HEK293 (cell line): Measurements from ENCODE around the gene ALX1.

Experiments used
- CTCF ChIA-PET: fragments of 350-600 bp; formaldehyde crosslinking; extraction: SDS; loops from one replicate; lab custom pipeline; 2021; ENCODE audit warnings: antibody characterized with exemption; lab: Yijun Ruan, JAX
- POLR2A ChIA-PET: fragments of 300-600 bp; formaldehyde crosslinking; extraction: SDS; loops from one replicate; lab custom pipeline; 2020; ENCODE audit warnings: antibody characterized with exemption, inconsistent platforms; lab: Yijun Ruan, JAX
- H3K27ac ChIP-seq: fragments of 200-500 bp; sonication (Bioruptor generic); 2 replicates; pipeline ENCODE4 v1.5.1; 2014; ENCODE audit warnings: low read depth, low read length, control low read depth, inconsistent platforms; ENCODE audit errors: extremely low read depth
- H3K36me3 ChIP-seq, 2 experiments: fragments of 200-500 bp in 1 of 2; sonication (Bioruptor generic) in 1 of 2; 1 replicate in 1 of 2; 2 replicates in 1 of 2; pipeline ENCODE4 v1.5.1; 2014 to 2017; ENCODE audit warnings: inconsistent platforms in 2 of 2, low read length in 2 of 2; ENCODE audit not compliant: control insufficient read depth in 2 of 2, insufficient read depth in 1 of 2
- H3K4me1 ChIP-seq: fragments of 200-500 bp; sonication (Bioruptor generic); 2 replicates; pipeline ENCODE4 v1.5.1; 2014; ENCODE audit warnings: mild to moderate bottlenecking, low read length, inconsistent platforms; ENCODE audit not compliant: control insufficient read depth, insufficient read depth
- H3K4me3 ChIP-seq: 2 replicates; pipeline ENCODE4 v1.5.1; 2011; ENCODE audit warnings: low read depth, mild to moderate bottlenecking, control low read depth, low read length, moderate library complexity
- H3K9me3 ChIP-seq: fragments of 200-500 bp; sonication (Bioruptor generic); 2 replicates; pipeline ENCODE4 v1.5.1; 2014; ENCODE audit warnings: low read depth, low read length, inconsistent platforms; ENCODE audit not compliant: control insufficient read depth, insufficient read depth
- BCL11B ChIP-seq: fragments of 450-650 bp; formaldehyde crosslinking; IDR thresholded peaks from 2 replicates; pipeline ENCODE4 v1.5.1; 2016; ENCODE audit warnings: low read depth, missing biosample characterization, missing genetic modification characterization
- BCL6B ChIP-seq: fragments of 450-650 bp; formaldehyde crosslinking; IDR thresholded peaks from 2 replicates; pipeline ENCODE4 v1.5.1; 2017; ENCODE audit warnings: missing biosample characterization, missing genetic modification characterization
- FEZF1 ChIP-seq: fragments of 450-650 bp; formaldehyde crosslinking; IDR thresholded peaks from 2 replicates; pipeline ENCODE4 v1.5.1; 2016; ENCODE audit warnings: missing biosample characterization, missing genetic modification characterization
- GLIS2 ChIP-seq: fragments of 450-650 bp; formaldehyde crosslinking; IDR thresholded peaks from 2 replicates; pipeline ENCODE4 v1.5.1; 2016; ENCODE audit warnings: missing biosample characterization, missing genetic modification characterization
- PRDM6 ChIP-seq: fragments of 450-650 bp; formaldehyde crosslinking; IDR thresholded peaks from 2 replicates; pipeline ENCODE4 v1.5.1; 2017; ENCODE audit warnings: missing biosample characterization, missing genetic modification characterization
- ZBTB48 ChIP-seq: fragments of 450-650 bp; formaldehyde crosslinking; IDR thresholded peaks from 2 replicates; pipeline ENCODE4 v1.5.1; 2016; ENCODE audit warnings: missing biosample characterization, missing genetic modification characterization
- ZNF10 ChIP-seq: fragments of 450-650 bp; formaldehyde crosslinking; IDR thresholded peaks from 2 replicates; pipeline ENCODE4 v1.5.1; 2017; ENCODE audit warnings: missing biosample characterization, missing genetic modification characterization
- ZNF223 ChIP-seq: fragments of 450-650 bp; formaldehyde crosslinking; IDR thresholded peaks from 2 replicates; pipeline ENCODE4 v1.5.1; 2016; ENCODE audit warnings: missing biosample characterization, missing genetic modification characterization
- ZNF324 ChIP-seq: fragments of 450-650 bp; formaldehyde crosslinking; IDR thresholded peaks from 2 replicates; pipeline ENCODE4 v1.5.1; 2016; ENCODE audit warnings: missing biosample characterization, missing genetic modification characterization
- ZNF362 ChIP-seq: fragments of 450-650 bp; formaldehyde crosslinking; IDR thresholded peaks from 2 replicates; pipeline ENCODE4 v1.5.1; 2016; ENCODE audit warnings: missing biosample characterization, missing genetic modification characterization
- ZNF416 ChIP-seq: fragments of 450-650 bp; formaldehyde crosslinking; IDR thresholded peaks from 2 replicates; pipeline ENCODE4 v1.5.1; 2016; ENCODE audit warnings: missing biosample characterization, missing genetic modification characterization
- ZNF426 ChIP-seq: fragments of 450-650 bp; formaldehyde crosslinking; IDR thresholded peaks from 2 replicates; pipeline ENCODE4 v1.5.1; 2017; ENCODE audit warnings: missing biosample characterization, missing genetic modification characterization, mild to moderate bottlenecking, inconsistent platforms, moderate library complexity
- ZNF529 ChIP-seq: fragments of 450-650 bp; formaldehyde crosslinking; IDR thresholded peaks from 2 replicates; pipeline ENCODE4 v1.5.1; 2017; ENCODE audit warnings: missing genetic modification characterization, missing biosample characterization; ENCODE audit not compliant: insufficient replicate concordance
- ZNF560 ChIP-seq: fragments of 450-650 bp; formaldehyde crosslinking; IDR thresholded peaks from 2 replicates; pipeline ENCODE4 v1.5.1; 2017; ENCODE audit warnings: missing biosample characterization, missing genetic modification characterization, borderline replicate concordance
- ZNF610 ChIP-seq: fragments of 450-650 bp; formaldehyde crosslinking; IDR thresholded peaks from 2 replicates; pipeline ENCODE4 v1.5.1; 2016; ENCODE audit warnings: missing biosample characterization, missing genetic modification characterization, borderline replicate concordance
- ZNF670 ChIP-seq: fragments of 450-650 bp; formaldehyde crosslinking; IDR thresholded peaks from 2 replicates; pipeline ENCODE4 v1.5.1; 2016; ENCODE audit warnings: missing biosample characterization, missing genetic modification characterization, low read depth
- ZNF837 ChIP-seq: fragments of 450-650 bp; formaldehyde crosslinking; IDR thresholded peaks from 2 replicates; pipeline ENCODE4 v1.5.1; 2016; ENCODE audit warnings: missing biosample characterization, missing genetic modification characterization
- ZSCAN30 ChIP-seq: fragments of 450-650 bp; IDR thresholded peaks from 2 replicates; pipeline ENCODE4 v1.5.1; 2018; ENCODE audit warnings: missing biosample characterization, mild to moderate bottlenecking, missing genetic modification characterization, moderate library complexity
- TF ChIP-seq, protein P1 (sequence below): fragments of 450-650 bp; formaldehyde crosslinking; IDR thresholded peaks from 2 replicates; pipeline ENCODE4 v1.5.1; 2016; ENCODE audit warnings: missing biosample characterization, missing genetic modification characterization
- TF ChIP-seq, protein P2 (sequence below): fragments of 450-650 bp; formaldehyde crosslinking; IDR thresholded peaks from 2 replicates; pipeline ENCODE4 v1.5.1; 2016; ENCODE audit warnings: missing biosample characterization, missing genetic modification characterization, low read depth
- TF ChIP-seq, protein P3 (sequence below): fragments of 450-650 bp; formaldehyde crosslinking; IDR thresholded peaks from 2 replicates; pipeline ENCODE4 v1.5.1; 2016; ENCODE audit warnings: missing biosample characterization, missing genetic modification characterization
- TF ChIP-seq, protein P4 (sequence below): fragments of 450-650 bp; formaldehyde crosslinking; IDR thresholded peaks from 2 replicates; pipeline ENCODE4 v1.5.1; 2016; ENCODE audit warnings: missing biosample characterization, missing genetic modification characterization

ALX1 gene

DNA sequence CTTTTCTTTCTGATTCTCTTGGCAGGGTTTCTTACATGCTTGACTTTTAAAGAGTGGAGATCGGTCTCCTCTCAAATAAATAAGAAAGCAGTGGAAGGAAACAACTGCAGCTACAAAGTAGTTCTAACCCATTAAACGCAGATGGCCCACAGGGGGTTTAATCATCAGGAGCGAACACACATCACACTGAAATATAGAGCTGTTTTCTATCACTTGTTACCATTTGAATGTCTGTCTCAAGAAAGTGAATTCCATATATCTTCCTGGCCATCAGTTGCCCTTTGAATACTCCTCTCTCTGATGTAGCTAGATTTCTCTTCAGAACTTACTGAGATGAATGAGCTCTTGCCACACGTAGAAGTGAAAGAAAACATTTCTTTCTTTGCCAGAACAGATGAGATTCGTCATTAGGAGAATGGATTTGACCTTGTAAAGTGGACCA lies 29.1 kb downstream of the ALX1 start (continued):
- peak; percentile 14; the same call in 1 of the 2 replicates for TF ChIP-seq PRDM6 (tag by site-specific recombination)
- TF ChIP-seq, all 188 proteins: peak for 2

DNA sequence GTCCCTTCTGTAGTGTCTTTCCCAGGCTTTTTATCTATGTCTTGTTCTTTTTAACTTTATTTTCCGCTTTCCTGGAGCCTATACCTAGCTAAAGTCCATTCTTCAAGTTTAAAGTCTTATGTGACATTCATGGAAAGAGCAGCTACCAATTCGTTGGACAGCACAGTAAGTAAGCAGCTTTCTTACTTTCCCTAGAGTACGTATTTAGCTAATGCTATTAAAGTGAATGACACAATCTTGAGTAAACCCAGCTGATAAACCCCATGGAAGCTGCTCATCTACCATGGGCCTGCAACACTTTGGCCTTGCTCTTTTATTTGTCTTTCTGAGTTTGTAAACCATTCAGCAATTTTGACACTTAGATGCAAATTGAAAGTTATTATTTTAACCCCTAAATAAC lies 30.0 kb downstream of the ALX1 start:
- Histone ChIP-seq H3K4me3 (no peak overlapping the region), H3K9me3 (no peaks in the 10 kb centered on the region), H3K27ac (no peak overlapping the region), H3K4me1 (peaks cover 10% of the 10 kb centered on the region), H3K36me3 (no peaks in the 10 kb centered on the region)
- POLR2A ChIA-PET: no interaction called here
- CTCF ChIA-PET: interaction anchor here (0.6 to 1.3 kb wide), 10 partner anchors 26 to 389 kb away, joined by 3 to 7 read pairs (median 4); no protein-coding TSS in a partner anchor
- TF ChIP-seq ZNF324 (no peak), BCL6B (tag by site-specific recombination) (no peak), ZNF416 (no peak), ZNF223 (tag by site-specific recombination) (no peak), GLIS2 (tag by site-specific recombination) (no peak), ZNF670 (no peak), ZBTB48 (no peak), ZNF560 (tag by site-specific recombination) (no peak), BCL11B (tag by site-specific recombination) (no peak), ZNF837 (tag by site-specific recombination) (no peak), ZNF529 (no peak), ZNF426 (tag by site-specific recombination) (no peak), ZNF10 (tag by site-specific recombination) (no peak), ZNF610 (no peak), ZNF362 (tag by site-specific recombination) (no peak), FEZF1 (tag by site-specific recombination) (peak; percentile 26; the same call in 1 of the 2 replicates), ZSCAN30 (tag by site-specific recombination) (no peak)
- TF ChIP-seq, protein P1, sequence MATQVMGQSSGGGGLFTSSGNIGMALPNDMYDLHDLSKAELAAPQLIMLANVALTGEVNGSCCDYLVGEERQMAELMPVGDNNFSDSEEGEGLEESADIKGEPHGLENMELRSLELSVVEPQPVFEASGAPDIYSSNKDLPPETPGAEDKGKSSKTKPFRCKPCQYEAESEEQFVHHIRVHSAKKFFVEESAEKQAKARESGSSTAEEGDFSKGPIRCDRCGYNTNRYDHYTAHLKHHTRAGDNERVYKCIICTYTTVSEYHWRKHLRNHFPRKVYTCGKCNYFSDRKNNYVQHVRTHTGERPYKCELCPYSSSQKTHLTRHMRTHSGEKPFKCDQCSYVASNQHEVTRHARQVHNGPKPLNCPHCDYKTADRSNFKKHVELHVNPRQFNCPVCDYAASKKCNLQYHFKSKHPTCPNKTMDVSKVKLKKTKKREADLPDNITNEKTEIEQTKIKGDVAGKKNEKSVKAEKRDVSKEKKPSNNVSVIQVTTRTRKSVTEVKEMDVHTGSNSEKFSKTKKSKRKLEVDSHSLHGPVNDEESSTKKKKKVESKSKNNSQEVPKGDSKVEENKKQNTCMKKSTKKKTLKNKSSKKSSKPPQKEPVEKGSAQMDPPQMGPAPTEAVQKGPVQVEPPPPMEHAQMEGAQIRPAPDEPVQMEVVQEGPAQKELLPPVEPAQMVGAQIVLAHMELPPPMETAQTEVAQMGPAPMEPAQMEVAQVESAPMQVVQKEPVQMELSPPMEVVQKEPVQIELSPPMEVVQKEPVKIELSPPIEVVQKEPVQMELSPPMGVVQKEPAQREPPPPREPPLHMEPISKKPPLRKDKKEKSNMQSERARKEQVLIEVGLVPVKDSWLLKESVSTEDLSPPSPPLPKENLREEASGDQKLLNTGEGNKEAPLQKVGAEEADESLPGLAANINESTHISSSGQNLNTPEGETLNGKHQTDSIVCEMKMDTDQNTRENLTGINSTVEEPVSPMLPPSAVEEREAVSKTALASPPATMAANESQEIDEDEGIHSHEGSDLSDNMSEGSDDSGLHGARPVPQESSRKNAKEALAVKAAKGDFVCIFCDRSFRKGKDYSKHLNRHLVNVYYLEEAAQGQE (tag by site-specific recombination): peak; percentile 33; the same call in 1 of the 2 replicates
- TF ChIP-seq, protein P2, sequence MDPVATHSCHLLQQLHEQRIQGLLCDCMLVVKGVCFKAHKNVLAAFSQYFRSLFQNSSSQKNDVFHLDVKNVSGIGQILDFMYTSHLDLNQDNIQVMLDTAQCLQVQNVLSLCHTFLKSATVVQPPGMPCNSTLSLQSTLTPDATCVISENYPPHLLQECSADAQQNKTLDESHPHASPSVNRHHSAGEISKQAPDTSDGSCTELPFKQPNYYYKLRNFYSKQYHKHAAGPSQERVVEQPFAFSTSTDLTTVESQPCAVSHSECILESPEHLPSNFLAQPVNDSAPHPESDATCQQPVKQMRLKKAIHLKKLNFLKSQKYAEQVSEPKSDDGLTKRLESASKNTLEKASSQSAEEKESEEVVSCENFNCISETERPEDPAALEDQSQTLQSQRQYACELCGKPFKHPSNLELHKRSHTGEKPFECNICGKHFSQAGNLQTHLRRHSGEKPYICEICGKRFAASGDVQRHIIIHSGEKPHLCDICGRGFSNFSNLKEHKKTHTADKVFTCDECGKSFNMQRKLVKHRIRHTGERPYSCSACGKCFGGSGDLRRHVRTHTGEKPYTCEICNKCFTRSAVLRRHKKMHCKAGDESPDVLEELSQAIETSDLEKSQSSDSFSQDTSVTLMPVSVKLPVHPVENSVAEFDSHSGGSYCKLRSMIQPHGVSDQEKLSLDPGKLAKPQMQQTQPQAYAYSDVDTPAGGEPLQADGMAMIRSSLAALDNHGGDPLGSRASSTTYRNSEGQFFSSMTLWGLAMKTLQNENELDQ: no peak
- TF ChIP-seq, protein P3, sequence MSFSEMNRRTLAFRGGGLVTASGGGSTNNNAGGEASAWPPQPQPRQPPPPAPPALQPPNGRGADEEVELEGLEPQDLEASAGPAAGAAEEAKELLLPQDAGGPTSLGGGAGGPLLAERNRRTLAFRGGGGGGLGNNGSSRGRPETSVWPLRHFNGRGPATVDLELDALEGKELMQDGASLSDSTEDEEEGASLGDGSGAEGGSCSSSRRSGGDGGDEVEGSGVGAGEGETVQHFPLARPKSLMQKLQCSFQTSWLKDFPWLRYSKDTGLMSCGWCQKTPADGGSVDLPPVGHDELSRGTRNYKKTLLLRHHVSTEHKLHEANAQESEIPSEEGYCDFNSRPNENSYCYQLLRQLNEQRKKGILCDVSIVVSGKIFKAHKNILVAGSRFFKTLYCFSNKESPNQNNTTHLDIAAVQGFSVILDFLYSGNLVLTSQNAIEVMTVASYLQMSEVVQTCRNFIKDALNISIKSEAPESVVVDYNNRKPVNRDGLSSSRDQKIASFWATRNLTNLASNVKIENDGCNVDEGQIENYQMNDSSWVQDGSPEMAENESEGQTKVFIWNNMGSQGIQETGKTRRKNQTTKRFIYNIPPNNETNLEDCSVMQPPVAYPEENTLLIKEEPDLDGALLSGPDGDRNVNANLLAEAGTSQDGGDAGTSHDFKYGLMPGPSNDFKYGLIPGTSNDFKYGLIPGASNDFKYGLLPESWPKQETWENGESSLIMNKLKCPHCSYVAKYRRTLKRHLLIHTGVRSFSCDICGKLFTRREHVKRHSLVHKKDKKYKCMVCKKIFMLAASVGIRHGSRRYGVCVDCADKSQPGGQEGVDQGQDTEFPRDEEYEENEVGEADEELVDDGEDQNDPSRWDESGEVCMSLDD (tag by site-specific recombination): no peak
- TF ChIP-seq, protein P4, sequence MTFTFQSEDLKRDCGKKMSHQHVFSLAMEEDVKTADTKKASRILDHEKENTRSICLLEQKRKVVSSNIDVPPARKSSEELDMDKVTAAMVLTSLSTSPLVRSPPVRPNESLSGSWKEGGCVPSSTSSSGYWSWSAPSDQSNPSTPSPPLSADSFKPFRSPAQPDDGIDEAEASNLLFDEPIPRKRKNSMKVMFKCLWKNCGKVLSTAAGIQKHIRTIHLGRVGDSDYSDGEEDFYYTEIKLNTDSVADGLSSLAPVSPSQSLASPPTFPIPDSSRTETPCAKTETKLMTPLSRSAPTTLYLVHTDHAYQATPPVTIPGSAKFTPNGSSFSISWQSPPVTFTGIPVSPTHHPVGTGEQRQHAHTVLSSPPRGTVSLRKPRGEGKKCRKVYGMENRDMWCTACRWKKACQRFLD (tag by site-specific recombination): no peak
